Activated CD4-positive, alpha-beta T cell treated with anti-CD3 and anti-CD28 coated beads, Interleukin-2, amount 50 U/mL, for 16 hours (primary cell): Measurements from ENCODE around the gene VEZF1.
"Not testable (repeated sequence)": the region's sequence is repeated elsewhere in the genome, so short reads cannot be mapped to it uniquely, and the experiment has no call there.

Source experiments
- DNase-seq: peaks from one replicate; pipeline ENCODE4 v3.0.0-alpha.2; 2020

Gene VEZF1

DNA sequence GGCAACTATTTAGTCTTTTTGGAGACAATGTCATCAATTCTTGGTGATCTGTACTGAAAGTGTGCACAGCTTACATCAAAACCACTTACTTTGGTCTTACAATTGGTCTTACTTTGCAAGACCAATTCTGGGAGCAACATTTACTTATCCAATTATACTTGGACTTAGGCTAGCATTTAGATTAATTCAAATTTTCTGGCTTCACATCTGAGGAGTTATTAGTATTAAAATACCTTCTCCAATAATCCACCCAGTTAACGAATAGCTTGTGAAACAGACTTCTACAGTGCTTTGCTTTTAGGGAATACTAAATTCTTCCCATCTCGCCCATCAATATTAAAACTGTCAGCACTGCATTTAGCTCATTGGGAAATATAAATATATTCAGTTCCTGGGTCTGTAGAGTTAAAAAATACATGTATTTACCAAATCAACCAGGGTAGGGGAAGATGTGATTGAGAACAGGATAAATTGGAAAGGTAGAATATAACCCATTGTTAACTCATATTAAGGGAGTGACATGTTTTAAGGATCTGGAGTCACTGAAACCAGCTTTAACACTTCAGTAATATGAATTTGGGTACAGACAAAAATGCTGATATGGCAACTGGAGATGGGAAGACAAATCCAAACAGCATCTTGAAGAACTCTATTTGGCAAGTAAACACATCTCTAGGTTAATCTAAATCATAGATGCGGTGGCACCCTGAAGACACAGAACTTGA lies 9.2 kb upstream of the VEZF1 start:
- DNase-seq: no peak

GRCh38 chr17:57995076-57995956 lies 7.3 kb upstream of the VEZF1 start:
- DNase-seq: peak; percentile 65

DNA sequence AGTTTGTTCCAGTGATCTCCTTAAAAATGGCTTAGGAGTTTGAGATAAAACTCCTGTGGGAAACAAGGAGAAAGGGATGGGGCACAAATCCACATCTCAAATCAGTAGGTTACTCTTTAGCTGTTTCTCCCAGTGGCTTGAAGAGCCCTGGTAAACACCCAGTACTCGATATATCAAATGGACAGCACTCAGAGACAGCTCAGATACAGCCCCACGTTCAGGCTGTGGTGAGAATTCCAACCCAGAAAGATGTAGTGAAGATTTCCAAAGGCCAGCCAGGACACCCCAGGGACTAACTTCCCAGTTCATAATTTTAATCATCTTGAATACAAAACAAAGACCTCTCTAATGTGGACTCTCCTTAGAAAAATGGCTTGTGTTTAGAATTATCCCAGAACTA lies 6.4 kb upstream of the VEZF1 start:
- no peak for DNase-seq

DNA sequence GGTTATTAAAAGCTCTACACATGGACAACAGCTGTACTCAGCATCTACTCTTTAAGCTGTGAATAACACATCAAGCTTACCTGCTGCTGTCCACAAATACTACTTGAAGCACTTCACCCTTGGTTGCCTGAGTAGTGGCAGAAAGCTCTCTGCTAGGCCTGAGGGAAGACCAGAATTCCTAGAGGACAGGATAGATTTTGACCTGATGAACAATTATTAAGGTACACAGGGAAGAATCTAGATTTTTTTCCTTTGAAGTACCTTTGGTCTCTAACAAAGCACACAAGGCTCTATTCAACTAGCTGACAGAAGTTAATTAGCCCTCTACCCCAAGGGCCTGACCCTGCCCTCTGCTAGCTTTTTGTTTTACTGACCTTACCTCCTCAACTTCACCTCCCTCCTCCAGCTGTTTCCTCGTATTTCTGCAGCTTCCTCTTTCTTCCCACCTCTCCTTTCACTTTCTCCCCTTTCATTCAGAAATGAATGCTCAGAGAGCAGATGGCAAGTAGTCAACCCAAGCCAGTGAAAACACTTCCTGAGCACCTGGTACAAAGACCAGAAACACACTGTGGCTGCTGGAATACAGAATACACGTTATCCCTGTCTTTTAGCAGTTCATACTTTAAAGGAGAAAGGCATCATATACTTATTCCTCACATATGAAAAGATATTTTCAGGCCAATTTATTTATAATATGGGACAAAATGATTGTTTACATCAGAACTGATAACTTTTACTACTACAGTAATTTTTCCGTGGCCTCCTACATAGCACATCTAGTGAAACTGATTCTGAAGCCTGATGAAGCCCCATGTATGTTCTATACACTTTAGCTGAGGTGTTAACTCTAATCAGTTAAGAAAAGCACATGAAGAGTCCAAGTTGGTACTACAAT lies 5.7 kb upstream of the VEZF1 start:
- DNase-seq: no peak

DNA sequence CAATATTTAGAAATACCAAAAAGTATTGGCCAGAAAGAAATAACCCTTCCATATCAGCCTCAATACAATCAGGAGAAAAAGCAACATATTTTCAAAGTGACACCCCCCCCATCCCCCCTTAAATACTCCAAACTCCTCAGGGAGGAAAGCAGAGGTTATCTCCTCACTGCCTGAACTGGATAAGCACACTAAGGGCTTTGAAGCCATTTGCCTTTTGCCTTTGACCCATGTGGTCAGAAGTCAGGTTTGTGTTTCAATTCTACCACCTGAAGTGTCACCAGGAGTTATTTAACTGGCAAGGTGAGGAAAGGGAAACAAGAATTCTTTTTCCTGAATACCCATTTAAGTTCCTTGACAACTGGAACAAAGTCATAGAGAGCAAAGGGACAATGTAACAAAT lies 3.5 kb upstream of the VEZF1 start:
- no peak for DNase-seq

DNA sequence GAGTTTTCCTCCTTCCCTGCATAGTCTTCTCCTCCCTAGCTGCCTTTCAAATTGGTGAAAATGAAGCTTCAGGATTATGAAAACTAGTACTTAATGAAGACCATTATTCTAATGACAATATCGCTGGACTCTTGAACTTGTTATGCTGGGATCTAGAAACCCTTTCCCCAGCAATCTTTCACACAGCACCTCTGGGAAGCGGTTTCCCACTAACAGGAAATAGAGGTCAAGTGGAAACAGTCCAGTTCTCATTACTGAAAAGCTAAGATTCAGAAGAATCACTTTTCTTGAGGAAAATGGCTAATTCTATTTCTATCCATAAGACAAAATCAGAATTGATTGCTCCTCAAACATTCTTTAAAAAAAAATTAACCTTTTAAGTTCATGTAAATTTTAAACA lies 2.0 kb upstream of the VEZF1 start:
- DNase-seq: no peak

DNA sequence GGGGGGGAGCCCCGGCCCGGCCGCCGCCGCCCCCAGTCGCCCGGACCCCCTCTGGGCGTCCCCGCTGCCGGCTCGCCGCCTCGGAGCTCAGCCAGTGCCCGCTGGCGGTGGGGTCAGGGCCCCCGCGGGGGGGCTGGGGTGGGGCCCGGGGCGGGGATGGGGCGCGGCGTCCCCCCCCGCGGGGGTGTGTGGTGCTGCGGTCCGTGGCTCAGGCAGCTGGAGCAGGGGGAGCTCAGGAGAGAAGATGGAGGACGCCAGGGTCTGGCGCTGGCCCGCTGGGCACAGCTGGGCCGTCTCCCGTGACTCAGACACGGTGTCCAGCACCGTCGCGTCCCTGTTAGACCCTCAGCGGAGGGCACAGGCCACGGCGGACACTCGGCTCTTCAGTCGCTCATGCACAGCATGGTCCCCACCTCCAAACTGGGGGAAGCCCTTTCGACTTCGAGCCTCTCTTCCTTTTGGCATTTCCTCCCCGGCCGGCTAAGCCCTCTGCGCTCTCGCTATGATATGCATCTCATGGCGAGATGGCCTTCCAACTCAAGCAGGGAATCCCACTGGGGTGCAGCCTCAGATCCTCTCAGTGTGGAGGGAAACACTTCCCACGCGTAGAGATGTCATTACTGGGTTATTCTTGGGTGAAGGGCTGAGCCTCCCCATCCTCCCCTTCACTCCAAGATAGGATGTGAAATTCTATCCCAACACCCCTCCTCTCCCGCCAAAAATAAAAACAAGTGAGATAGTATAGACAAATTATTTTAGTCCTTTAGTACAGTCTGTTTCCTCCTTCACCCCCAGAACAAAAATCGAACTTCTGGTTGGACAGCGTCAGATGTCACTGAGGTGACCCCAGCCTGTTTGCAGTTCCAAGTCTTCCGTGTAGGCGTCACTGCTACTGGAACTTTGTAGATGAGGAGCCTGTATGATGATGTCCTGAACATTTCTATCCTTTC lies 522 bp upstream of the VEZF1 start:
- DNase-seq: peak; percentile 64

DNA sequence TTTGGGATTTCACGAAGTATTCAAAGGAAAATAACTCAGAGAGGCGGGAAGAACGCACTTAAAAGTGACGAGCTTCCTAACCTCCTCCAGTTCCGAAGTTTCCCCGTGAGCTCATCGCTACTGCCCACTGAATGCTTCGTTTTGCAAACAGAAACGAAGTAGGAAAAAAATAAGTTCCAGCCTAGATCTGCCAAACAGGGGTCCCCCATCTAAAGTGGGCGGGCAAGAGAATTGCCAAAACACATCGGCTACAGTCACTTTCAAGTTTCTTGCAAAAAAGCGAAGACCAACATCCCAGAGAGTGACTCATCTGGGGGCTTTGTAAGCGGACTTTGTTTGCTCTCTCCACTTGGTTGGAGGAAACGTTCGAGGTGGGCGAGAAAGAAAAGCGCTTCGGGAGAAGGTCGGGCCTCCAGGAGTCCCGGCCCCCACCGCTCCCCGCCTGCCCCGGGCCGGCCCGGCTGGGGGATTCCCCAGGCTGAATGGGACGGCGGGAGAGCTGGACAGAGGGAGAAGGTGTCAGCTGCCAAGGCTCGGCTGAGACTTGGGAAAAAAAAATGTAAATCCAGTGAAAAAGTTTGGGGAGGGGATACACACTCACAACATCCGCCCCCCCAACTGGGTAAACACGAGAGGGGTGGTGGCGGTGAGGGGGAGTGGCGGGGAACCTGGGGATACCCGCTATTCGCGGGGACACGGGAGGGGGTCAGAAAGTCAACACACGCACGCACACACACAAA lies 1.0 kb downstream of the VEZF1 start:
- peak; percentile 32 for DNase-seq

- DNase-seq: no peak
Measured at GRCh38 chr17:57985675-57985974, 2.4 kb downstream of the VEZF1 start.

- DNase-seq: no peak
Measured at GRCh38 chr17:57984936-57985674, 2.9 kb downstream of the VEZF1 start.

GRCh38 chr17:57984261-57984890 lies 3.7 kb downstream of the VEZF1 start:
- no peak for DNase-seq

DNA sequence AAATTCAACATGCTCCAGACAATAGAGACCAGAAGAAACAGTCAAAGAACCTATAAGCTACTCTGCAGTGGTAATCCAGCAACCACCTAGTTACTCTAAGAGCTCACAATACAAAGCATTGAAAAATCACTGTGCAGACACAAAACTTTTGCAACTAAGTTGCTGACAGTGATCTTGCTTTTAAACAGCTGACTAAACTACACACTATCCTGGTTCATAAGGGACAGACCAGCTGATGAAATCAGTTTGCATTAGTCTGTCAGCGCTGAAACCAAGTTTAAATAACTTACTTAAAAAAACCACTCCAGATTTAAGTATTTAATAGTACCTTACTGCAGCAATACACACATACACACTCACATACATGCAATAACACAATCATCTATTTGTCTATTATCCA lies 4.6 kb downstream of the VEZF1 start:
- DNase-seq: no peak

GRCh38 chr17:57982452-57983170 lies 5.4 kb downstream of the VEZF1 start:
- DNase-seq: no peak

DNA sequence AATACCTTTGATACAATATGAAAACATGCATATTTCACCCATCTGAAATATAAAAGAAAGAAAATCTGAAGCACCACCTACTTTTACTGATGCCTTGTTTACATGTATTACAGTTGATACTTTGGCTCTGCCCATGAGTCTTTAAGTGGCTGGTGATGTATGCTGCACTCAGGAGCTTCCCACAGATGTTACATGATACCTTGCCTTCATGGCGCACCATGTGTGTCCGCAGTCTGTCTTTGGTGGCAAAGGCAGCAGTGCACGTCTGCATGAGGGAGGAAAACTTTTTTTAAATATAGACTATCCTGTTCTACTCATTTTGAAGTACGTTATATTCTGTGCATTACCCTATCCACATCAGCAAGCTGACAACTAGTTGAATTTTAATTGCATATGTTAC lies 7.5 kb downstream of the VEZF1 start:
- DNase-seq: no peak

GRCh38 chr17:57979076-57979475 lies 9.0 kb downstream of the VEZF1 start:
- no peak for DNase-seq

- no peak for DNase-seq
Measured at GRCh38 chr17:57976594-57976993, 11.5 kb downstream of the VEZF1 start.

DNA sequence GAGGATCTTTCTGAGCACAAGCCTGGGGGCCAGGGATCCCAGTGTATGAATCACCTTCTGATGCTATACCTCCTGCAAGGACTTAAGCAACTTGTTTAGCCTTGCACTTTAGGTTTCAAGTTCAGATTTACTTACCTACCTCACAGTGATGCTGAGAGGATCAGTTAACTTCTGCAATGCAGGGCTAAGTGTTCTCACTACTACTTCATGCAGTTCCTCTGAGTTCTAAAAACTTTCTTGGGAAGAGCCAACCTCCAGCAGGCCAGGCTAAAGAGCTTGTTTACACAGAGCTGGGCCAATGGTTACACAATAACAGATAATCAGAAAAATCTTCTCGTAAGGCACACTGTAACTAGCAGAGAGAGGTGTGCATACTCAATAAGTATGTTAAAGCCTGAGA lies 13.0 kb downstream of the VEZF1 start:
- DNase-seq: no peak

- DNase-seq: not testable (repeated sequence)
Measured at GRCh38 chr17:57974053-57974824, 13.8 kb downstream of the VEZF1 start.

DNA sequence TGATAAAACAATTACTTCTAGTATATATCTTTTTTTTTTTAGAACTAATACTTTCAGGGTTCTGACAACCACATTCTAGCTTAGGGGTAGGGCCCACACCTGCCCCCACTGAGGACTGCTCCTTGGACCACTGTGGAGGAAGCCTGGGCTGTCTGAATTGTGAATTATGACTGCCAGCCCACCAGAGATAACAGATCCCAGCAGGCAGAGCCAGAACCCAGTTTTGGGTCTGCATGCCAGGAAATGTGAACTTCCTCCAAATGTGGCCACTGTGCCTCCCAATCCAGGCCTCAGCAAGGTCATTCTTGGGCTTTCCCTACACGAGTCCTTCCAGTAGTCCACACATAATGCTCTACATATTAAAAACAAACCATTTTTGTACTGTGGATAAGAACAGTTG lies 15.9 kb downstream of the VEZF1 start:
- DNase-seq: no peak
